Measurements from ENCODE around the gene RDH16.
"Not testable (repeated sequence)": the region's sequence is repeated elsewhere in the genome, so short reads cannot be mapped to it uniquely, and the experiment has no call there.

DNA sequence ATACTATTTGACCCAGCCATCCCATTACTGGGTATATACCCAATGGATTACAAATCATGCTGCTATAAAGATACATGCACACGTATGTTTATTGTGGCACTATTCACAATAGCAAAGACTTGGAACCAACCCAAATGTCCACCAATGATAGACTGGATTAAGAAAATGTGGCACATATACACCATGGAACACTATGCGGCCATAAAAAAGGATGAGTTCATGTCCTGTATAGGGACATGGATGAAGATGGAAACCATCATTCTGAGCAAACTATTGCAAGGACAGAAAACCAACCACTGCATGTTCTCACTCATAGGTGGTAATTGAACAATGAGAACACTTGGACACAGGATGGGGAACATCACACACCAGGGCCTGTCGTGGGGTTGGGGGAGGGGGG is 16.8 kb upstream of the RDH16 start:
- not testable (repeated sequence) for TF ChIP-seq POLR2AphosphoS5, CTCF (IDR thresholded peaks at IDR 0.05)
